Lung (tissue), 12 donors: ENCODE data around the gene ST8SIA1. TPM values are rescaled to one million over a fixed set of nuclear protein-coding genes. Genes with fewer than 3 reads are reported as not detected.
A peak's percentile ranks its signal among the peaks of the same experiment; 100 is the strongest.

Experiments
- ATAC-seq: fragments of 200-7000 bp; cut with Tn5 transposase; one replicate; pipeline ENCODE4 v1.9.1; 2020; ENCODE audit warnings: moderate number of reproducible peaks; ENCODE audit not compliant: insufficient read depth, low FRiP score
- DNase-seq, 3 donors: peaks; one replicate each; pipeline ENCODE4 v3.0.0-alpha.2; 2013 to 2017
- H3K27ac ChIP-seq, 2 donors: one replicate each; pipeline ENCODE4 v1.5.1; 2013; ENCODE audit warnings: mild to moderate bottlenecking in 2 of 2, moderate library complexity in 2 of 2, control low read depth in 1 of 2, inconsistent platforms in 1 of 2, low read depth in 1 of 2, low read length in 1 of 2
- H3K27me3 ChIP-seq, 3 donors: one replicate each; pipeline ENCODE4 v1.5.1; 2013; ENCODE audit warnings: low read length in 2 of 3; ENCODE audit not compliant: control insufficient read depth in 3 of 3, insufficient read depth in 3 of 3
- H3K36me3 ChIP-seq, 4 donors: one replicate each; pipeline ENCODE4 v1.5.1; 2013; ENCODE audit warnings: low read length in 4 of 4, mild to moderate bottlenecking in 1 of 4, moderate library complexity in 1 of 4; ENCODE audit not compliant: control insufficient read depth in 4 of 4, insufficient read depth in 4 of 4
- H3K4me1 ChIP-seq, 5 donors: one replicate each; pipeline ENCODE4 v1.5.1; 2013; ENCODE audit warnings: low read length in 5 of 5, mild to moderate bottlenecking in 2 of 5, moderate library complexity in 1 of 5; ENCODE audit not compliant: control insufficient read depth in 5 of 5, insufficient read depth in 5 of 5
- H3K4me3 ChIP-seq: one replicate; pipeline ENCODE4 v1.5.1; 2013; ENCODE audit warnings: mild to moderate bottlenecking, control low read depth, moderate library complexity
- H3K9ac ChIP-seq, 2 donors: one replicate each; pipeline ENCODE4 v1.5.1; 2013; ENCODE audit warnings: low read length in 2 of 2, control low read depth in 1 of 2; ENCODE audit not compliant: insufficient read depth in 1 of 2
- H3K9me3 ChIP-seq, 4 donors: one replicate each; pipeline ENCODE4 v1.5.1; 2013; ENCODE audit warnings: low read length in 3 of 4, mild to moderate bottlenecking in 1 of 4, moderate library complexity in 1 of 4; ENCODE audit not compliant: control insufficient read depth in 4 of 4, insufficient read depth in 3 of 4
- CTCF ChIP-seq: IDR thresholded peaks from 2 replicates; pipeline ENCODE4 v1.5.1; 2012; ENCODE audit warnings: mild to moderate bottlenecking; ENCODE audit errors: control extremely low read depth, extremely low read depth
- WGBS, 2 donors: extraction: QIAGEN DNeasy Blood & Tissue Kit; methylation state at CpG; one replicate each; pipeline ENCODE4 v1.1.7; 2013; 5-methylcytosine and 5-hydroxymethylcytosine counted together
- polyA plus RNA-seq, 2 donors: library from polyadenylated mRNA; stranded (reverse); fragments of 200-250 nt; gene quantifications; one replicate each; pipeline ENCODE4 v1.2.1, GENCODE V29; 2013
- total RNA-seq, 2 donors: library from RNA; depleted of rRNA in 1 of 2; stranded (reverse); fragments of >200 nt in 1 of 2; gene quantifications; one replicate each; pipeline ENCODE4 v1.2.1, GENCODE V29; 2014 to 2021
- donor health status: control.
- donor health status: control.
- donor health status: Bipolar disorder and iron deficiency.
- donor health status: healthy.
- donor health status: DM: yes; HTN: yes; CAD: no.

The ST8SIA1 gene
- total and polyA plus RNA-seq, 4 donors = 1.2 to 20.9 (median 3.5) TPM

GRCh38 chr12:22374508-22374907 is 40.0 kb upstream of the ST8SIA1 start:
- ATAC-seq (no peak), DNase-seq (peak in 1 of 3 donors; percentile 8)
- no peak overlapping the region for H3K27ac ChIP-seq
- H3K4me3 ChIP-seq = no peak overlapping the region
- no peaks in the 10 kb centered on the region for H3K9me3 ChIP-seq
- no peak for TF ChIP-seq CTCF
- no peak overlapping the region for H3K9ac ChIP-seq
- 25 to 37% methylated on average over 2 of the region's 2 CpGs for WGBS, 2 donors
- no peaks in the 10 kb centered on the region for H3K27me3 ChIP-seq
- H3K36me3 ChIP-seq = no peaks in the 10 kb centered on the region
- H3K4me1 ChIP-seq = no peaks in the 10 kb centered on the region

DNA sequence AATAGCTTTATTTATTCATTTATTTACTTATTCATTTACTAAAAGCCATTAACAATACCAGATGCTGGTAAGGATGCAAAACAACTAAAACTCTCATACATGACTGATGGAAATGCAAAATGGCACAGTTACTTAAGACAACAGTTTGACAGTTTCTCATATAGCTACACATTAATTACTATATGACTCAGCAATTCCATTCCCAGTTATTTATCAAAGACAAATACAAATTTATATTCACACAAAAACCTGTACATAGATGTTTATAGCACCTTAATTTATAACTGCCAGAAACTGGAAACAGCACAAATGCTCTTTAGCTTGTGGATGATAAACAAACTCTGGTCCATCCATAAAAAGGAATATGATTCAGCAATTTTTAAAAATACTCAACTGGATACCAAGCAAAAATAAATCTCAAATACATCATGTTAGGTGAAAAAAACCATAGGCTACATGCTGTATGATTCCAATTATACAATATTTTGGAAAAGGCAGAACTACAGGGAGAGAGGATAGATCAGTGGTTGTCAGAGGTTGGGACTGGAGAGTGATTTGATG is 37.9 kb upstream of the ST8SIA1 start:
- no peak overlapping the region for H3K9ac ChIP-seq
- H3K27me3 ChIP-seq = no peaks in the 10 kb centered on the region
- TF ChIP-seq CTCF = no peak
- no peaks in the 10 kb centered on the region for H3K4me1 ChIP-seq
- ATAC-seq (no peak), DNase-seq (no peak)
- no peak overlapping the region for H3K4me3 ChIP-seq
- no peak overlapping the region for H3K27ac ChIP-seq
- no peaks in the 10 kb centered on the region for H3K36me3 ChIP-seq
- H3K9me3 ChIP-seq = no peaks in the 10 kb centered on the region

DNA sequence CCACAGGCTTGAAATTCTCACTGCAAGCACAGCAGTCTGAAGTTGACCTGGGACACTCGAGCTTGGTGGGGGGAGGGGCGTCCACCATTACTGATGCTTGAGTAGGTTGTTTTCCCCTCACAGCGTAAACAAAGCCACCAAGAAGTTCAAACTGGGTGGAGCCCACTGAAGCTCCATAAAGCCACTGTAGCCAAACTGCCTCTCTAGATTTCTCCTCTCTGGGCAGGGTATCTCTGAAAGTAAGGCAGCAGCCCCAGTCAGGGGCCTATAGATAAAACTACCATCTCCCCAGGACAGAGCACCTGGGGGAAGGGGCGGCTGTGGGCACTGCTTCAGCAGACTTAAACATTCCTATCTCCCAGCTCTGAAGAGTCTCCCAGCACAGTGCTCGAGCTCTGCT is 31.7 kb upstream of the ST8SIA1 start:
- H3K4me3 ChIP-seq = no peak overlapping the region
- H3K4me1 ChIP-seq = no peaks in the 10 kb centered on the region
- DNase-seq = no peak
- H3K9me3 ChIP-seq = peaks cover 0 to 4% (median 0%) of the 10 kb centered on the region in 4 donors
- no peak overlapping the region for H3K9ac ChIP-seq
- no peak overlapping the region for H3K27ac ChIP-seq
- no peaks in the 10 kb centered on the region for H3K27me3 ChIP-seq
- TF ChIP-seq CTCF = no peak
- WGBS, 2 donors = 78 to 89% methylated on average over 5 of the region's 5 CpGs
- no peak for ATAC-seq
- no peaks in the 10 kb centered on the region for H3K36me3 ChIP-seq

DNA sequence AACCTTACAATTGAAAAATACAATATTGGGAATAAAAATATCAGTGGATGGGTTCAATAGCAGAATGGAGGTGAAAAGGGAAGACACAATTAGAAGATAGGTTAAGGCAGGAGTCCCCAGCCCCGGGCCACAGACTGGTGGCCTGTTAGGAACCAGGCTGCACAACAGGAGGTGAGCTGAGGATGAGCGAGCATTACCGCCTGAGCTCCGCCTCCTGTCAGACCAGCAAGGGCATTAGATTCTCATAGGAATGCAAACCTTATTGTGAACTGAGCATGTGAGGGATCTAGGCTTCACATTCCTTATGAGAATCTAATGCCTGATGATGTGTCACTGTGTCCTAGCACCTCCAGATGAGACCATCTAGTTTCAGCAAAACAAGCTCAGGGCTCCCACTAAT is 27.3 kb upstream of the ST8SIA1 start:
- H3K9ac ChIP-seq = no peak overlapping the region
- H3K4me1 ChIP-seq = no peaks in the 10 kb centered on the region
- H3K36me3 ChIP-seq = no peaks in the 10 kb centered on the region
- no peak for DNase-seq
- no peak for ATAC-seq
- H3K9me3 ChIP-seq = peaks cover 0 to 4% (median 0%) of the 10 kb centered on the region in 4 donors
- WGBS, 2 donors = 87 to 89% methylated on average over 4 of the region's 4 CpGs
- no peaks in the 10 kb centered on the region for H3K27me3 ChIP-seq
- no peak for TF ChIP-seq CTCF
- H3K27ac ChIP-seq = no peak overlapping the region
- no peak overlapping the region for H3K4me3 ChIP-seq
